Activated B cell treated with CpG ODN at 0.5 μM for 24 hours (primary cell): ENCODE results near the gene INPP4B. TPM values are rescaled to one million over a fixed set of nuclear protein-coding genes. Genes with fewer than 3 reads are reported as not detected.

Source experiments
- ATAC-seq: fragments of 200-7000 bp; cut with Tn5 transposase; one replicate; pipeline ENCODE4 v1.10.0; 2021; ENCODE audit warnings: low read depth, mild to moderate bottlenecking, moderate library complexity
- CTCF ChIA-PET: fragments of 350-600 bp; sonication (Branson Sonifier 250); formaldehyde crosslinking; loops from one replicate; lab custom pipeline; 2021; ENCODE audit warnings: antibody characterized with exemption; lab: Charles Lee
- POLR2A ChIA-PET: fragments of 350-600 bp; sonication (Branson Sonifier 250); formaldehyde crosslinking; loops from one replicate; lab custom pipeline; 2021; ENCODE audit warnings: antibody characterized with exemption; lab: Charles Lee
- DNase-seq: peaks from one replicate; pipeline ENCODE4 v3.0.0; 2022
- H3K27ac Mint-ChIP-seq: one replicate; pipeline ENCODE4 v1.8.0; 2020; ENCODE audit warnings: mixed read lengths
- H3K27me3 Mint-ChIP-seq: one replicate; pipeline ENCODE4 v1.8.0; 2021; ENCODE audit warnings: mixed read lengths
- H3K36me3 Mint-ChIP-seq: one replicate; pipeline ENCODE4 v1.8.0; 2021; ENCODE audit warnings: low read depth, mixed read lengths
- H3K4me1 Mint-ChIP-seq: one replicate; pipeline ENCODE4 v1.8.0; 2021; ENCODE audit warnings: mixed read lengths
- H3K4me3 Mint-ChIP-seq: one replicate; pipeline ENCODE4 v1.8.0; 2020; ENCODE audit warnings: mild to moderate bottlenecking, mixed read lengths
- H3K9me3 Mint-ChIP-seq: one replicate; pipeline ENCODE4 v1.8.0; 2020; ENCODE audit warnings: mixed read lengths
- CTCF ChIP-seq: fragments of 200-600 bp; IDR thresholded peaks from one replicate; pipeline ENCODE4 v1.8.0; 2022; ENCODE audit warnings: antibody characterized with exemption, mild to moderate bottlenecking
- intact Hi-C: fragments of 100-400 bp; cut with micrococcal nuclease; formaldehyde crosslinking; loops from one replicate; pipeline ENCODE4 v1.15.1; 2024
- total RNA-seq: library from RNA; stranded (reverse); gene quantifications from 2 replicates; pipeline ENCODE4 v1.2.3, GENCODE V29; 2022

Gene INPP4B
- total RNA-seq, 1 donor from 2014 or later, result 0.11 TPM

- no peak for DNase-seq
- H3K27ac Mint-ChIP-seq, result no peak overlapping the region
- POLR2A ChIA-PET, result no interaction called here
- no peaks in the 10 kb centered on the region for H3K27me3 Mint-ChIP-seq
- ATAC-seq, result no peak
- no peak for TF ChIP-seq CTCF
- H3K9me3 Mint-ChIP-seq, result peaks cover 7% of the 10 kb centered on the region
- H3K4me3 Mint-ChIP-seq, result no peak overlapping the region
- intact Hi-C loops, result no loop called here
- CTCF ChIA-PET, result no interaction called here
- no peaks in the 10 kb centered on the region for H3K36me3 Mint-ChIP-seq
- no peaks in the 10 kb centered on the region for H3K4me1 Mint-ChIP-seq
These were observed 552.6 kb downstream of the INPP4B start for GRCh38 chr4:142293536-142293935.

GRCh38 chr4:142292231-142292630, 553.9 kb downstream of the INPP4B start:
- ATAC-seq, result no peak

GRCh38 chr4:142291299-142292050, 554.6 kb downstream of the INPP4B start:
- POLR2A ChIA-PET, result no interaction called here

More at GRCh38 chr4:142292231-142292630, 553.9 kb downstream of the INPP4B start:
- H3K4me3 Mint-ChIP-seq, result no peak overlapping the region
- intact Hi-C loops, result no loop called here
- no peak for DNase-seq
- peaks cover 7% of the 10 kb centered on the region for H3K9me3 Mint-ChIP-seq
- ChIA-PET CTCF (no interaction called here), POLR2A (no interaction called here)
- TF ChIP-seq CTCF, result no peak
- no peaks in the 10 kb centered on the region for H3K27me3 Mint-ChIP-seq
- no peak overlapping the region for H3K27ac Mint-ChIP-seq
- H3K36me3 Mint-ChIP-seq, result no peaks in the 10 kb centered on the region
- H3K4me1 Mint-ChIP-seq, result no peaks in the 10 kb centered on the region

GRCh38 chr4:142287371-142287770, 558.7 kb downstream of the INPP4B start:
- no peak for TF ChIP-seq CTCF
- H3K36me3 Mint-ChIP-seq, result no peaks in the 10 kb centered on the region
- no peak for DNase-seq
- H3K9me3 Mint-ChIP-seq, result peaks cover 7% of the 10 kb centered on the region
- no peak overlapping the region for H3K4me3 Mint-ChIP-seq
- H3K27me3 Mint-ChIP-seq, result no peaks in the 10 kb centered on the region
- intact Hi-C loops, result no loop called here
- ChIA-PET POLR2A (no interaction called here), CTCF (no interaction called here)
- ATAC-seq, result no peak
- no peak overlapping the region for H3K27ac Mint-ChIP-seq
- no peaks in the 10 kb centered on the region for H3K4me1 Mint-ChIP-seq

More at GRCh38 chr4:142291299-142292050, 554.6 kb downstream of the INPP4B start:
- DNase-seq (no peak), ATAC-seq (no peak)
- no peaks in the 10 kb centered on the region for H3K27me3 Mint-ChIP-seq
- peaks cover 7% of the 10 kb centered on the region for H3K9me3 Mint-ChIP-seq
- intact Hi-C loops, result no loop called here
- CTCF ChIA-PET, result no interaction called here
- no peaks in the 10 kb centered on the region for H3K4me1 Mint-ChIP-seq
- H3K4me3 Mint-ChIP-seq, result no peak overlapping the region
- no peak overlapping the region for H3K27ac Mint-ChIP-seq
- TF ChIP-seq CTCF, result no peak
- no peaks in the 10 kb centered on the region for H3K36me3 Mint-ChIP-seq

GRCh38 chr4:142285222-142285583, 560.9 kb downstream of the INPP4B start:
- Mint-ChIP-seq H3K27ac (no peak overlapping the region), H3K4me3 (no peak overlapping the region), H3K4me1 (no peaks in the 10 kb centered on the region), H3K27me3 (no peaks in the 10 kb centered on the region), H3K36me3 (no peaks in the 10 kb centered on the region), H3K9me3 (peaks cover 7% of the 10 kb centered on the region)
- intact Hi-C loops, result no loop called here
- ATAC-seq (no peak), DNase-seq (no peak)
- ChIA-PET POLR2A (no interaction called here), CTCF (no interaction called here)
- no peak for TF ChIP-seq CTCF
